GM18511 (cell line): ENCODE results near the gene GEMIN7.
A peak's percentile ranks its signal among the peaks of the same experiment; 100 is the strongest.

Experiments
- ATAC-seq: cut with Tn5 transposase; IDR thresholded peaks from one replicate; pipeline ENCODE4 v1.9.1; 2021; ENCODE audit warnings: mild to moderate bottlenecking, moderate library complexity; ENCODE audit not compliant: unreplicated experiment

GEMIN7 gene

GRCh38 chr19:45079063-45079910 is at the start of gene GEMIN7:
GEMIN7 (plus strand) TSS chr19:45079260; CDS start chr19:45090115, 10,855 bp downstream.
- ATAC-seq, result no peak

GRCh38 chr19:45030825-45031224 is 48.2 kb upstream of the GEMIN7 start:
- ATAC-seq, result no peak

DNA sequence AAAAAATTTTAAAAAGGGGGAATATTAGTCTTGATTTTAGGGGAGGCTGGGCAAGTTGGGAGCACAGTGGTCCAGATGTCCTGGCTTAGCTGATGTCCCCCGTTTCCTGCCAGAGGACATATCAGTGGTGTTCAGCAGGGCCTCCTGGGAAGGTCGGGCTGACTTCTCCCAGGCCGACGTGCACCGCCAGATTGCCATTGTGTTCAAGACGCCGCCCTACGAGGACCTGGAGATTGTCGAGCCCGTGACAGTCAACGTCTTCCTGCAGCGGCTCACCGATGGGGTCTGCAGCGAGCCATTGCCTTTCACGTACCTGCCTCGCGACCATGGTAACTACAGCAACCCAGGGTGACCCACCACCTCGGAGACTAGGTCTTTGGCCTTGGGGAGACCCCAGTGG is 46.6 kb upstream of the GEMIN7 start:
- ATAC-seq, result no peak

DNA sequence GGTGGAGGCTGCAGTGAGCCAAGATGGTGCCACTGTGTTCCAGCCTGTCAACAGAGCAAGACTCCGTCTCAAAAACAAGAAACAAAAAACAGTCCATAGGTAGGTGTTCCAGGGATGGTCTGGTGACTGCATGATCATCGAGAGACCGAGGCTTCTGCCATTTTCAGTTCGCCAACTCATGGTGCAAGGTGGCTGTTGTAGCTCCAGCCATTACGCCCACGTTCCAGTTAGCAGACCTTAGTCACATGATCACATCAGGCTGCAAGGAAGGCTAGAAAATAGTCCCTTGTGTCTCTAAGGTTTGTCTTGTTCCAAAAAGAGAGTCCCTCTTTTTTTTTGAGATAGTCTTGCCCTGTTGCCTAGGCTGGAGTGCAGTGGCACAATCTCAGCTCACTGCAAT is 43.3 kb upstream of the GEMIN7 start:
- ATAC-seq, result no peak

- ATAC-seq, result no peak
These were observed 41.5 kb upstream of the GEMIN7 start for GRCh38 chr19:45037393-45038169.

- ATAC-seq, result peak; percentile 94
These were observed 39.8 kb upstream of the GEMIN7 start, which contains the start of gene CLASRP for GRCh38 chr19:45038931-45039893. CLASRP (plus strand) TSS chr19:45039045; CDS start chr19:45040213, 1,168 bp downstream.

GRCh38 chr19:45040059-45040771 is 38.8 kb upstream of the GEMIN7 start:
- ATAC-seq, result no peak

- no peak for ATAC-seq
These were observed 37.9 kb upstream of the GEMIN7 start for GRCh38 chr19:45041125-45041524.

- ATAC-seq, result no peak
These were observed 33.2 kb upstream of the GEMIN7 start for GRCh38 chr19:45045671-45046353.

DNA sequence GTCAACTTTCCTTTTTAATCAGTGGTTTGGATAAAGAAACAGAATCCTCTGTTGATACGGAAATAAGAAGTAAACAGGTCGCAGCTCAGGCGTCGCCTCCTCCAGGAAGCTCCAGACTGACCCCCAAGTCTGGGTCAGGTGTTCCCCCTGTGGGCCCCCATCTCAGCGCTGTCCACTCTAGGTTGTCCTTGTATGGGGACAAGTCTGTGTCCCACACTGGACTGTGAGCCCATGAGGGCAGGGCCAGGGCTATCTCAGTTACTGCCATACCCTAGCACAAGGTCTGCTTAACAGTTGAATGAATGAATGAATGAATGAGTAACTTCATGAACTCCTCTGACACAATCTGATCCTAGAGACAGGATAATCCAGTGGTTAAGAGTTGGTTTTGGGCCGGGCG is 32.7 kb upstream of the GEMIN7 start:
- no peak for ATAC-seq

DNA sequence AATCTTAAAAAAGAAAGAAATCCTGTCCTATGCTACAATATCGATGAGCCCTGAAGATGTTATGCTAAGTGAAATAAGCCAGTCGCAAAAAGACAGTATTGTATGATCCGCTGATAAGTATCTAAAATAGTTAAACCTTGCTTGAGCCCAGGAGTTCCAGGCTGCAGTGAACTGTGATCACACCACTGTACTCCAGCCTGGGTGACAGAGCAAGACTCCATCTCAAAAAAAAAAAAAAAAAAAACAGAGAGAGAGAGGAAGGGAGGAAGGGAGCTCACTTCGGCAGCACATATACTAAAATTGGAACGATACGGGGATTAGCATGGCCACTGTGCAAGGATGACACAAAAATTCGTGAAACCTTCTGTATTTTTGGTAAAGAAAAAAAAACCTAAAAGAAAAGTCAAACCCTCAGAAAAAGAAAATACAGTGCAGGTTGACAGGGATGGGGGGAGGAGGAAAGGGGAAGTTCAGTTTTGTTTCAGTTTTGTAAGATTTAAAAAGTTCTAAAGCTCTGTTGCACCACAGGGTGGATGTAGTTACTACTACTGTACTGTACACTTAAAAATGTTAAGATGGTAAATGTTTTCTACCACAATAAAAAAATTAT is 31.8 kb upstream of the GEMIN7 start:
- ATAC-seq, result peak; percentile 71

DNA sequence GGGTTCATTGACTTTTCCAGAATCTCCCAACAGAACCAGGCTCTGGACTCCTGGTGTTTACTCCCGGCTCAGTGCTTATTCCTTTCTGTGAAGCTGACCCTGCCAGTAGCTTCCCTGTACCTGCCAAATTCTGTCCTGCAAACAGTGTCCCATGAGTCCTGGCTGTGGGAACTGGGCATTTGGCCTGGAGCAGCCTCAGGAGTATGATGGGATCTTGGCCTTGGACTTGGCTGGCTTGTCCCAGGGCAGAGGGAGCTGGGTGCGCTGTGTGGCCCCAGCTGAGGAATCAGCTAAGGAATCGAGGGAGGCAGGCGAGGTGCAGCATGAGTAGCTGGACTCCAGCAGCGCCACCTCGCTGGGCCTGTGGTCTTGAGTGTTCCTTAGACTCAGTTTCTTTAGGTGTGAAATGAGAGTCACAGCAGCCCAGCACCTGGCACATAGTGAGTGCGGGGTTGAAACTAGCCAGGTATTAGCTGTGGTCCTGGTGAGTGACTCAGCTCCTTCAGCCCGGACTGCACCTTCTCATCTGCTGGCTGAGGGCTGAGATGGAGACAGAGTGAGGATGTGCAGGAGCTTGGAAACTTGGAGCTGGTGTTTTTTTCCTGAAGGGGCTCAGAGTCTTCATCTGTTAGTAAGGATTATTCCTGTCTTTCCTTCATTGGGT is 29.9 kb upstream of the GEMIN7 start:
- ATAC-seq, result no peak

DNA sequence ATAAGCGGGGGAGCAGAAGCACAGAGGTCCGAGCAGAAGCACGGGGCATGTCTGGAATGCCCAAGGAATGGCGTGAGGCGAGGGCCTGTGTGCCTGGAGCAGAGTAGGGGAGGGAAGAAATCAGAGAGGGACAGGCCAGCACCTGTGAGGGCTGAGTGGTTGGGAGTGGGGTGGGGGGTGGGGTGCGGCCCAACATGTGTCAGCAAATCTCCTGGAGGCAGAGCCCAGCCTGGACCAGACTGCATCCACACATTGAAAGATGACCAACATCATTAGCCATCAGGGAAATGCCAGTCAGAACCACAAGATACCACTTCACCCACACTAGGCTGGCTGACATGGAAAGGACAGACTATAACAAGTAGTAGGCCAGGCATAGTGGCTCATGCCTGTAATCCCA is 29.0 kb upstream of the GEMIN7 start:
- no peak for ATAC-seq

GRCh38 chr19:45051929-45052579 is 27.0 kb upstream of the GEMIN7 start:
- peak; percentile 50 for ATAC-seq

- no peak for ATAC-seq
These were observed 22.2 kb upstream of the GEMIN7 start for GRCh38 chr19:45056831-45057230.

GRCh38 chr19:45057444-45057843 is 21.6 kb upstream of the GEMIN7 start:
- no peak for ATAC-seq

GRCh38 chr19:45058622-45059159 is 20.4 kb upstream of the GEMIN7 start:
- ATAC-seq, result no peak
